ENCODE results near the gene PRRG2.

The PRRG2 gene

GRCh38 chr19:49640113-49640898 lies 59.2 kb downstream of the PRRG2 start, which contains the start of gene RRAS (continued):
- TF ChIP-seq OSR2 (tag by site-specific recombination; IDR thresholded peaks at IDR 0.05) = peak; percentile 83
- 0 out of 2 replicates have a peak, but pooled peaks have one; percentile 30 for TF ChIP-seq ZBTB49 (tag by site-specific recombination; IDR thresholded peaks at IDR 0.05; ENCODE audit: low read depth)
- TF ChIP-seq BCL6B (tag by site-specific recombination; IDR thresholded peaks at IDR 0.05) = no peak
- no peak for TF ChIP-seq PRDM2 (tag by site-specific recombination; IDR thresholded peaks at IDR 0.05; ENCODE audit: borderline replicate concordance)
- no peak for TF ChIP-seq ZNF280C (tag by site-specific recombination; IDR thresholded peaks at IDR 0.05)
- peak; percentile 77 for TF ChIP-seq PRDM4 (tag by site-specific recombination; IDR thresholded peaks at IDR 0.05)
- peak; percentile 86 for TF ChIP-seq SP3 (tag by site-specific recombination; IDR thresholded peaks at IDR 0.05)
- peak; percentile 76; the same call in 1 of the 2 replicates for TF ChIP-seq ZBTB7A (tag by site-specific recombination; IDR thresholded peaks at IDR 0.05; ENCODE audit: low read depth)
- peak; percentile 90 for TF ChIP-seq SCRT2 (tag by site-specific recombination; IDR thresholded peaks at IDR 0.05)
- TF ChIP-seq ZNF274 (IDR thresholded peaks at IDR 0.05; ENCODE audit: low read length) = no peak
- no peak for TF ChIP-seq ZNF274 (tag by site-specific recombination; IDR thresholded peaks at IDR 0.05; ENCODE audit: borderline replicate concordance)
- TF ChIP-seq WT1 (tag by site-specific recombination; IDR thresholded peaks at IDR 0.05) = peak; percentile 88
- no peak for TF ChIP-seq ZNF132 (tag by site-specific recombination; IDR thresholded peaks at IDR 0.05; ENCODE audit: borderline replicate concordance)
- peak; percentile 97 for TF ChIP-seq ZBTB10 (tag by site-specific recombination; IDR thresholded peaks at IDR 0.05)
- no peak for TF ChIP-seq ZNF18 (tag by site-specific recombination; IDR thresholded peaks at IDR 0.05)
- no peak for TF ChIP-seq ZNF837 (tag by site-specific recombination; IDR thresholded peaks at IDR 0.05)
- TF ChIP-seq ZNF10 (tag by site-specific recombination; IDR thresholded peaks at IDR 0.05) = peak; percentile 49; the same call in 1 of the 2 replicates
- no peak for TF ChIP-seq ZNF677 (tag by site-specific recombination; IDR thresholded peaks at IDR 0.05)

All from HEK293 (cell line).